CD14-positive monocyte (primary cell): ENCODE data around the gene NUP205. TPM values are rescaled to one million over a fixed set of nuclear protein-coding genes. Genes with fewer than 3 reads are reported as not detected.

Experiments used
- DNase-seq, 3 donors: peaks; one replicate each; pipeline ENCODE4 v3.0.0-alpha.2; 2011 to 2022
- H2AFZ ChIP-seq: 2 replicates; pipeline ENCODE4 v1.6.0; 2012; ENCODE audit warnings: mild to moderate bottlenecking, low read depth, low read length, inconsistent platforms; ENCODE audit not compliant: insufficient read depth, poor library complexity, severe bottlenecking
- H3K27ac ChIP-seq, 2 donors: 1 replicate in 1 of 2; 2 replicates in 1 of 2; pipeline ENCODE4 v1.5.1; 2012 to 2013; ENCODE audit warnings: low read length in 2 of 2, control low read depth in 1 of 2, inconsistent platforms in 1 of 2, low read depth in 1 of 2, mild to moderate bottlenecking in 1 of 2
- H3K27me3 ChIP-seq, 2 donors: one replicate each; pipeline versions ENCODE4 v1.6.0 to v1.6.1; 2011 to 2013; ENCODE audit warnings: low read length in 2 of 2; ENCODE audit not compliant: control insufficient read depth in 2 of 2, insufficient read depth in 2 of 2
- H3K36me3 ChIP-seq, 2 donors: replicated peaks in 1 of 2; 1 replicate in 1 of 2; 2 replicates in 1 of 2; pipeline versions ENCODE4 v1.5.1 to v1.6.1; 2012 to 2013; ENCODE audit warnings: low read length in 2 of 2, control low read depth in 1 of 2, inconsistent platforms in 1 of 2, mild to moderate bottlenecking in 1 of 2; ENCODE audit not compliant: insufficient read depth in 2 of 2, control insufficient read depth in 1 of 2
- H3K4me1 ChIP-seq, 2 donors: 1 replicate in 1 of 2; 2 replicates in 1 of 2; pipeline versions ENCODE4 v1.5.1 to v1.6.1; 2012 to 2013; ENCODE audit warnings: low read length in 2 of 2, control low read depth in 1 of 2, inconsistent platforms in 1 of 2, mild to moderate bottlenecking in 1 of 2, moderate library complexity in 1 of 2; ENCODE audit not compliant: insufficient read depth in 2 of 2, control insufficient read depth in 1 of 2
- H3K4me2 ChIP-seq: replicated peaks from 2 replicates; pipeline ENCODE3; 2012; ENCODE audit warnings: low read length, moderate library complexity, mild to moderate bottlenecking; ENCODE audit not compliant: poor library complexity, severe bottlenecking; ENCODE audit errors: extremely low read depth
- H3K4me3 ChIP-seq, 3 experiments: fragments of 200-600 bp in 1 of 3; sonication (generic) in 1 of 3; replicated peaks in 1 of 3; 1 replicate in 2 of 3; 2 replicates in 1 of 3; pipeline ENCODE4 v1.5.1; 2011 to 2013; ENCODE audit warnings: low read length in 3 of 3, mild to moderate bottlenecking in 3 of 3, control low read depth in 2 of 3, low read depth in 2 of 3, inconsistent platforms in 1 of 3, moderate library complexity in 1 of 3
- H3K79me2 ChIP-seq: 2 replicates; pipeline ENCODE4 v1.6.0; 2012; ENCODE audit warnings: mild to moderate bottlenecking, control low read depth, inconsistent platforms, low read length, moderate library complexity; ENCODE audit not compliant: insufficient read depth
- H3K9ac ChIP-seq: 2 replicates; pipeline ENCODE4 v1.6.0; 2017; ENCODE audit warnings: low read length, mild to moderate bottlenecking; ENCODE audit not compliant: insufficient read depth, poor library complexity, severe bottlenecking
- H3K9me3 ChIP-seq, 2 donors: replicated peaks in 1 of 2; 1 replicate in 1 of 2; 2 replicates in 1 of 2; pipeline versions ENCODE4 v1.5.1 to v1.6.1; 2012 to 2013; ENCODE audit warnings: low read length in 2 of 2, control low read depth in 1 of 2; ENCODE audit not compliant: control insufficient read depth in 1 of 2, insufficient read depth in 1 of 2
- H4K20me1 ChIP-seq: 2 replicates; pipeline ENCODE4 v1.6.0; 2012; ENCODE audit warnings: mild to moderate bottlenecking, low read length, control low read depth, moderate library complexity; ENCODE audit not compliant: insufficient read depth
- H3K27ac Mint-ChIP-seq, 7 donors: one replicate each; pipeline ENCODE4 v1.8.0; 2020; ENCODE audit warnings: mild to moderate bottlenecking in 7 of 7, mixed read lengths in 7 of 7, moderate library complexity in 6 of 7, inconsistent platforms in 2 of 7
- H3K27me3 Mint-ChIP-seq, 3 donors: one replicate each; pipeline ENCODE4 v1.8.0; 2021 to 2022; ENCODE audit warnings: low read depth in 3 of 3, mild to moderate bottlenecking in 3 of 3, mixed read lengths in 3 of 3, moderate library complexity in 3 of 3, inconsistent platforms in 1 of 3
- H3K36me3 Mint-ChIP-seq, 2 donors: one replicate each; pipeline ENCODE4 v1.8.0; 2020; ENCODE audit warnings: mixed read lengths in 2 of 2, inconsistent platforms in 1 of 2, mild to moderate bottlenecking in 1 of 2
- H3K4me1 Mint-ChIP-seq: one replicate; pipeline ENCODE4 v1.8.0; 2020; ENCODE audit warnings: mild to moderate bottlenecking, mixed read lengths
- H3K4me3 Mint-ChIP-seq, 2 donors: one replicate each; pipeline ENCODE4 v1.8.0; 2020; ENCODE audit warnings: mild to moderate bottlenecking in 2 of 2, mixed read lengths in 2 of 2, moderate library complexity in 1 of 2
- H3K9me3 Mint-ChIP-seq, 7 donors: one replicate each; pipeline ENCODE4 v1.8.0; 2020 to 2022; ENCODE audit warnings: mixed read lengths in 7 of 7, mild to moderate bottlenecking in 6 of 7, moderate library complexity in 6 of 7, inconsistent platforms in 2 of 7
- CTCF ChIP-seq: fragments of 200-600 bp; IDR thresholded peaks from one replicate; pipeline ENCODE4 v1.8.0; 2022; ENCODE audit warnings: antibody characterized with exemption, mild to moderate bottlenecking
- WGBS: methylation state at CpG from one replicate; pipeline ENCODE4 v1.1.5; 2013; ENCODE audit warnings: missing lambda C conversion rate; ENCODE audit not compliant: insufficient coverage; 5-methylcytosine and 5-hydroxymethylcytosine counted together
- intact Hi-C, 2 donors: fragments of 100-400 bp; cut with micrococcal nuclease; formaldehyde crosslinking; loops; one replicate each; pipeline versions ENCODE4 v1.15.0 to v1.15.1; 2023
- polyA plus RNA-seq, 3 donors: library from polyadenylated mRNA; depleted of rRNA in 1 of 3; unstranded in 2 of 3; stranded (reverse) in 1 of 3; fragments of 300-500 nt in 2 of 3; fragments of >200 nt in 1 of 3; fragmentation: Illumina TruSeq in 2 of 3; gene quantifications; 1 replicate in 2 of 3; 2 replicates in 1 of 3; pipeline ENCODE4 v1.2.3, GENCODE V29; 2012 to 2021

The NUP205 gene
- polyA plus RNA-seq, 3 donors, result 10.9 to 15.2 (median 13.7) TPM

- no peaks in the 10 kb centered on the region for H3K4me1 ChIP-seq
- H3K27me3 ChIP-seq, result no peaks in the 10 kb centered on the region
- intact Hi-C loops, result no loop called here
- Mint-ChIP-seq H3K36me3 (peaks cover 51 to 57% of the 10 kb centered on the region in 2 donors), H3K4me3 (no peak overlapping the region), H3K9me3 (peaks cover 0 to 4% (median 0%) of the 10 kb centered on the region in 7 donors), H3K4me1 (peaks cover 3% of the 10 kb centered on the region), H3K27me3 (no peaks in the 10 kb centered on the region), H3K27ac (peak overlapping the region in 1 of 7 donors; percentile 73)
- H3K4me2 ChIP-seq, result no peak overlapping the region
- H4K20me1 ChIP-seq, result peaks cover 42% of the 10 kb centered on the region
- H3K36me3 ChIP-seq, result peaks cover 39 to 60% of the 10 kb centered on the region in 2 donors
- no peak overlapping the region for H3K27ac ChIP-seq
- H3K9me3 ChIP-seq, result no peaks in the 10 kb centered on the region
- H3K79me2 ChIP-seq, result peaks cover 36% of the 10 kb centered on the region
- H3K9ac ChIP-seq, result no peak overlapping the region
- no peak overlapping the region for H2AFZ ChIP-seq
- no peak for TF ChIP-seq CTCF
- no peak for DNase-seq
- no peak overlapping the region for H3K4me3 ChIP-seq
- WGBS, result 89% methylated on average over 2 of the region's 6 CpGs
Measured at GRCh38 chr7:135673360-135673706, 115.6 kb downstream of the NUP205 start.

GRCh38 chr7:135678612-135679575, 121.2 kb downstream of the NUP205 start:
- H3K4me3 ChIP-seq, result no peak overlapping the region
- WGBS, result 100% methylated on average over 2 of the region's 4 CpGs
- H3K27me3 ChIP-seq, result no peaks in the 10 kb centered on the region
- no peaks in the 10 kb centered on the region for H3K4me1 Mint-ChIP-seq
- DNase-seq, result no peak
- TF ChIP-seq CTCF, result no peak
- peaks cover 48 to 60% of the 10 kb centered on the region in 2 donors for H3K36me3 Mint-ChIP-seq
- H3K4me3 Mint-ChIP-seq, result no peak overlapping the region
- H3K79me2 ChIP-seq, result no peaks in the 10 kb centered on the region
- no peaks in the 10 kb centered on the region for H3K27me3 Mint-ChIP-seq
- no peak overlapping the region for H3K27ac Mint-ChIP-seq
- no peak overlapping the region for H3K4me2 ChIP-seq
- H3K9ac ChIP-seq, result no peak overlapping the region
- intact Hi-C loops, result no loop called here
- no peak overlapping the region for H2AFZ ChIP-seq
- H4K20me1 ChIP-seq, result no peaks in the 10 kb centered on the region
- no peak overlapping the region for H3K27ac ChIP-seq
- peaks cover 40 to 70% of the 10 kb centered on the region in 2 donors for H3K36me3 ChIP-seq
- H3K9me3 ChIP-seq, result no peaks in the 10 kb centered on the region
- H3K9me3 Mint-ChIP-seq, result peaks cover 0 to 3% (median 0%) of the 10 kb centered on the region in 7 donors
- no peaks in the 10 kb centered on the region for H3K4me1 ChIP-seq
